ENCODE measurements around the gene PIP5K1B.

Gene PIP5K1B

DNA sequence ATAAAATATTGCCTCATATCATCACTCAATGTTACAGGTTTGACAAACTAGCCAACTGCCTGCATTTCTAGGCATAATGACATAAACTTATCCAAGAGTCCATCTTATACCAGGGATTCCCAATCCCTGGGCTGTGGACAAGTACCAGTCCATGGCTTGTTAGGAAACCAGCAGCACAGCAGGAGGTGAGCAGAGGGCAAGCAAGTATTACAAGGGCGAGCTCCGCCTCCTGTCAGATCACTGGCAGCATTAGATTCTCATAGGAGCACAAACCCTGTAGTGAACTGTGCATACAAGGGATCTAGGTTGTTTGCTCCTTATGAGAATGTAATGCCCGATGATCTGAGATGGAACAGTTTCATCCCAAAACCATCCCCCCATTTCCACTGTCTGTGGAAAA, 164.0 kb downstream of the PIP5K1B start:
- DNase-seq, result no peak

GRCh38 chr9:68870086-68870485, 165.0 kb downstream of the PIP5K1B start:
- DNase-seq, result no peak

DNA sequence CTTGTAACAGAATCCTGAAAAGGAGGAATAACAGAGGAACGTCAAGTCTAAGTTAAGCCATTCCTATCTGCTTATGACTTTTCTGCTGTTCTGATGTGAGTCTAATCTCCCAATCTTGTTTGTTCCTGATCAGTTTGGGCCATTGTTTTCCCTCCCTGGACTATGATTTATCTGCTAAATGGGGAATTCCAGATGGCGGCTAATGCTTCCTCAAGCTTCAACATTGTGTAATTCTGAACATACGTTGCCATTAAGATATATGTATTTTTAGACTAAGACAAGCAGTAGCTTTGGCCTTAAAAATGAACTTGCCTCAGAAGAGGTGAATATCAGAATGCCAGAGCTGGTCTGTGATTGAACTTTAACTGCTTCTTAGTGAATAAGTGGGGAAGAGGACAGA, 166.2 kb downstream of the PIP5K1B start:
- DNase-seq, result no peak

- DNase-seq, result no peak
Measured at GRCh38 chr9:68872026-68872501, 167.0 kb downstream of the PIP5K1B start.

- no peak for DNase-seq
Measured at GRCh38 chr9:68873179-68873578, 168.1 kb downstream of the PIP5K1B start.

DNA sequence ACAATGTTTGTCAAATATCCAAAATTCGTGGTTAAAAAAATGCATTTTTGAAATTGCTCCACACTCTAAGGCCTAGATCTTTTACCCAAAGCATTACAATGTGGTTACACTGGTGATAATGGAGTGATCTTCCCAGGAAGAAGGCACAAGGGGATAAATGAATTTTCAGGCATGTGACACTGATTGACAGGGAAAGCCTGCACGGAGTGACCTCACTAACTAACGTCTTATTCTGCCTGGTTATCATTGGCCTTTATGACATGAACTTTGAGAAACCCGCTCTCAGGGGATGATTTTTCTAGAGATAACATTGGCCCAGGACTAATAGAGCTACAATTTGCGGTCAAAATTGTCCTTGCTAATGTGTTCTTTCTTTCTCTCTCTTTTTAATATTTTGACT, 171.2 kb downstream of the PIP5K1B start:
- DNase-seq, result no peak

- no peak for DNase-seq
Measured at GRCh38 chr9:68876681-68877080, 171.6 kb downstream of the PIP5K1B start.

DNA sequence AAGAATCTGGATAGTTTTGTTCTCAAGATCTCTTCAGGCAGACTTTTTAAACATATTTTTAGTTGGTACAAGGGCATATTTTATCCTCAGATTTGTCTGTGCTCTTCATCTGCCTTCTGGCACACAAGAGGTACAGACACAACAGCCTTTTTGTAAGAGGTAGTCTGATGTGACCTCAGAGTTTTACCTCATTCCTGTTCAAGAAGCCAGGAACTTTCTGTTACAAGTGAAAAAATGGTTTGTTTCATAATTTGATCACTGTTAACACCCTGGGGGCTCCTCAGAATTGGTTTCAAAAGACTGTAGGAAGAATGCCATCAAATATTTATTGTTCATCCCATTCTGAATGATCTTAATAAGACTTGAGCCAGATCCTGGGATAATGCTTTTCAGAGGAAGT, 172.2 kb downstream of the PIP5K1B start:
- no peak for DNase-seq

GRCh38 chr9:68878450-68878849, 173.4 kb downstream of the PIP5K1B start:
- no peak for DNase-seq

GRCh38 chr9:68883224-68883623, 178.2 kb downstream of the PIP5K1B start:
- no peak for DNase-seq

DNA sequence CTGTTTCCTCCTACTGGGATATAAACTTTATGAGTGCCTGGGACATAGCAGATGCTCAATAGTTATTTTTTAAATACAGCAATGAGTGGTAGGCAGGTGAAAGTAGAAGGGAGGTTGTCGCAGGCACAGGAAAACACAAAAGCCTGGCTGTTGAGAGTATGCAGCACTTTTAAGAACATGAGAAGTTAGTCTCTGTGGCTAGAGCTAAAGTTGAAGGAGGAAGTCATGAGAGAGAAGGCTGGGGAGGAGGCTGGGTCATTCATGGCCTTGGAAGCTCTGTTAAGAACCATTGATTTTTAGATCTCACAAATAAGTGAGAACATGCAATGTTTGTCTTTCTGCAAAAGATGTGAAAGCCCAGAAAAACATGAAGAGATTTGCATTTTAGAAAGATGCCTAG, 182.2 kb downstream of the PIP5K1B start:
- DNase-seq, result no peak

- DNase-seq, result no peak
Measured at GRCh38 chr9:68894502-68894901, 189.5 kb downstream of the PIP5K1B start.

DNA sequence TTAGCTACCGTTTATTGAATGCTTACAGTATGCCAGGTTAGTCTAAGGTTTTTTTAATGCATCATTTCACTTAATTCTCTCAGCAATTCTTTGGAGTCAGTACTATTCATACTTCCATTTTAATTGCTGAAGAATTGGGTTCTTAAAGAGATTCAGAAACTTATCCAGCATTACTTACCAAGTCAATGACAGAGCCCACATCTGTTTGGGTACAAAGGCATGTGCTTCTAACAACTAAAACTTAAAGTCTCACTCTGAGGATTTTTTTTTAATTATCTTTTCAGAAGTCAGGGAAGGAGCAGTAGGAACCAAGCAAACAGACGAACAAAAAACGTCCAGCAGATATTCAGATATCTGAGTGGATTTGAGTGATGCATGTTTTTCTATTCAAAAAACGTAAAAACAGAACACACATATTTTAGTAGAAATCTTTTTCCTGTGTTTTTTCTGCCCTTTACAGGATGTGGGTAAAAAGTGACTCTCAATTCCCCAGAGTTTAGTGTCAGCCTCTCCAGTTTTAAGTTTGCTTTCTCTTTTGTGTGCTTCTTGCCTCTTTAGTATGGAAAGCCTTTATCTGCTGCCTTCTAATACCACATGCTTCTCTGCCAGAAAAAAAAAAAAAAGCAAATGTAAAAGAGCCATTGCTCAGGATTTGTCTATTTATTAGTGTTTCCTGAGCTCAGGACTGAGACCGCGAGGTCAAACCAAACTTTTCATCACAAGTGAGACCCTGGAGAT, 190.9 kb downstream of the PIP5K1B start:
- no peak for DNase-seq

GRCh38 chr9:68896486-68896885, 191.4 kb downstream of the PIP5K1B start:
- no peak for DNase-seq

DNA sequence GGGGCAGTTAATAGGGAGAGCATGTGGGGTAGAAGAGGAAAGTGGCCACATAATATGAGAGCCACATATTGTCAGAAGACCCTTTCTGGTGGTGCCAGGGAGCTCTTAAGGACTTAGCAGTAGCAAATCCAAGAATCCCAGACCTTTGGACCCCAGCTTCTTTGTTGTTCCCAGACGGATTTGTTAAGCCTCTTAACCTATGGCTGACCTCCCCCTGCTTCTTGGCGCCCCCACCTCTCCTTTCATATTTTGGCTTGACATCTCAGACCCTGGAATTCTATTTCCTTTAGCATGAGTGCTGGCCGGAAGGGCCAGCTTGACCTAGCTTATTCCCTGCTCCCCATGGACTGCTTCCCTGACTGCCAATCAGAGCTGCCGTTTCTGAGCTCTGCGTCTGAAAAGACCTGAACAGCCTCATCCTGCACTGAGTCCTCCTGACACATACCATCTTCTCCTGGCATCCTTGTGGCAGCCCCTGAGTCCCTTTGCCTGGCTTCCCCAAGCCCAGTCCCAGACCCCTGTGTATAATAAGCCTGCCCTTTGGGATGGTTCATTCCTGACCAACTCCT, 192.6 kb downstream of the PIP5K1B start:
- no peak for DNase-seq

GRCh38 chr9:68898781-68899439, 193.9 kb downstream of the PIP5K1B start:
- DNase-seq, result no peak

DNA sequence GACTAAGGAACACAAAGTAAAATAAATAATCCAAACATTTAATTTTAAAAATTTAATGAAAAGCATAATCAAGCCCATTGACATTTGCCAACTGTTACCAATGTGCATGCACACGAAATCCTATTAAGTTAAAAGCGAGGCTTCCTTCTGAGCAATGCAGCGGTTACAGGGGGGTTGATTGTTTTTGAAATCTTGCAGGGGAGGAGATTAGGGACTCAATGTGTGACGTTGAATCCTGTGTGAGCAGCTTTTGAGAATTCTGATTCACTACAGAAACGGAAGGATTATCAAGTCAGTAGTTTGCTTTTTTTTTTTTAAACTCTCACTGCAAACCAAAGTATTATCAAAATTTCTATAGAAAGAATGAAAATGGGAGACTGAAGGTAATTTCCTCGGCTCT, 199.4 kb downstream of the PIP5K1B start:
- DNase-seq, result no peak

GRCh38 chr9:68905129-68905528, 200.1 kb downstream of the PIP5K1B start:
- no peak for DNase-seq

DNA sequence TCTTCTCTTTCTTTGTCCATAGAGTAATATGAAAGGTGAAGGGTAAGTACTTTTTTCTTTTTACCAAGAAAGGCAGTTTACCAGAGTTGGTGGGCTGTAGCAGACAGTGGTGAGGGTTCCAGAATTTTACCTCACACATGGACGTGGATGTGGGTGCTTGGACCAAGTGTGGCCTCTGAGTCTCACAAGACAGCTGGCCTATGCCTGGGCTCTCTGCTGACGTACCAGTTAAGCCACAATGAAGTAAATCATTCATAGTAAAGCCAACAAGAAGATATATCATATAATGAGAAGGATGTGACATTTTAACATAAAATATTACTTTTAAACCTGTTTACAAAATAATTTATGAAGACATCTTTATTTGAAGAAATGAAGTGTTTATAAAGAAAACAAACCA, 202.9 kb downstream of the PIP5K1B start:
- DNase-seq, result no peak

DNA sequence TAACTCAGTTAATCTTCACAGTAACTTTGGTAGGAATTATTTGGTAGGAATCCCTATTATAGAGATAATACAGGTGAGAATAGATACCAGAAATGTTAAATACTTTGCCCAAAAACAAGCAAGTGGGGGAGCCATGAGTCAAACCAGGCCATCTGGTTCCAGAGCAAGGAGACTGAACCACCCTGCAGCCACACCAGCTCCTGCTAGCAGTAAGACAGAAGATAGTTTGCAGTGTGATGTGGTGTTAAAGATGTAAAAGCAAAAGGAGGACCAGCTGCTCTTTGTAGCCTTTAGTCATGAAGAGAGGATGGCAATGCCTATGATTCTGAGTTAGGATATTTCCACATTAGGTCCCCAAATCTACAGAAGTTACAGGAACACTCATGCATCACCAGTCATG, 207.5 kb downstream of the PIP5K1B start:
- DNase-seq, result no peak

- no peak for DNase-seq
Measured at GRCh38 chr9:68913054-68913453, 208.0 kb downstream of the PIP5K1B start.

- DNase-seq, result no peak
Measured at GRCh38 chr9:68914751-68915150, 209.7 kb downstream of the PIP5K1B start.

DNA sequence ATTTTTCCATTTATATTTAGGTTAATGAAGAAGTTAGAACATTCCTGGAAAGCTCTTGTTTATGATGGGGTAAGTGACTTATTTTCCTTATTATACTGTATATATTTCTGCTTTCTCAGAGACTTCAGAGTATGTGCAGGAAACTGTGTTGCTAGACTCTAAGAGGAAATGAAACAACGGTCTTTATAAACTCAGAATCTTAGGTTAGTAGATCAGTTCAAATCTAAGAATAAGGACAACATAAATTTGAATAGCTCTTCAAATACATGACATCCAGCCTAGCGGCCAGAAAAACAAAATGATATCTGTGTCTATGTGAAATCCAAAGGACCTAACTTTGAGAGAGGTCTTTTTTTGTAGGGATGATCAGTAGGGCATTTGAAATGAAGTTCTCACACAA, 214.6 kb downstream of the PIP5K1B start:
- no peak for DNase-seq

DNA sequence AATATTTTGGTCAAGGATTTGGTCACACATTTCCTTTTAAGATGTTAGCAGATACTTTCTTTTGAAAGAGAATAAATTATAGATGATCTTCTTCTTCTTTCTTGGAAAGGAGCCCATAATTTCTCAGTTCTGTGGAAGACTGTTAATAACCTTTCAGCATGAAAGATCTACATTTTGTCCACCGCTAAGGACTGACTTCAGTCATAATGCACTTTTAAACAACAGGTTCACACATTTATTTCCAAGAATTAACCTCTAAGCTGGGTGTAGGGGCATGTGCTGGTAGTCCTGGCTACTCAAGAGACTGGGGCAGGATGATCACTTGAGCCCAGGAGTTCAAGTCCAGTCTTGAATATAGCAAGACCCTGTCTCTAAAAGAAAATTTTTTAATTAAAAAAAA, 215.9 kb downstream of the PIP5K1B start:
- DNase-seq, result no peak

Data from NCI-H748 treated with DMSO at 0.1 percent for 48 hours (cell line).